Neural cell (in vitro differentiated cells): Measurements from ENCODE around the gene COPS6. TPM values are rescaled to one million over a fixed set of nuclear protein-coding genes. Genes with fewer than 3 reads are reported as not detected.

ENCODE experiments used
- H2AFZ ChIP-seq: fragments of 200-600, 300-800 bp; sonication (generic), shearing (Covaris generic); 2 replicates; pipeline ENCODE4 v1.6.0; 2014; ENCODE audit warnings: low read depth, mild to moderate bottlenecking, antibody characterized with exemption, low read length, moderate library complexity
- H3F3A ChIP-seq: fragments of 200-600 bp; shearing (Covaris generic); 2 replicates; pipeline ENCODE4 v1.6.1; 2016; ENCODE audit warnings: mild to moderate bottlenecking, moderate library complexity, mixed read lengths, antibody characterized with exemption, low read length; ENCODE audit not compliant: insufficient read depth, poor library complexity, severe bottlenecking
- H3K27ac ChIP-seq: fragments of 200-600, 300-800 bp; sonication (generic), shearing (Covaris generic); 2 replicates; pipeline ENCODE4 v1.5.1; 2014; ENCODE audit warnings: mild to moderate bottlenecking, low read length, moderate library complexity
- H3K27me3 ChIP-seq: fragments of 300-800, 200-600 bp; sonication (generic), shearing (Covaris generic); 2 replicates; pipeline ENCODE4 v1.6.0; 2014; ENCODE audit warnings: mild to moderate bottlenecking, low read depth, low read length, moderate library complexity; ENCODE audit not compliant: insufficient read depth
- H3K36me3 ChIP-seq: fragments of 300-800, 200-600 bp; sonication (generic), shearing (Covaris generic); 2 replicates; pipeline ENCODE4 v1.5.1; 2014; ENCODE audit warnings: mild to moderate bottlenecking, antibody characterized with exemption, low read length, moderate library complexity; ENCODE audit not compliant: insufficient read depth
- H3K4me2 ChIP-seq: fragments of 300-800, 200-600 bp; sonication (generic), shearing (Covaris generic); 2 replicates; pipeline ENCODE4 v1.6.0; 2014; ENCODE audit warnings: mild to moderate bottlenecking, low read length
- H3K4me3 ChIP-seq: fragments of 300-800, 200-600 bp; sonication (generic), shearing (Covaris generic); 2 replicates; pipeline ENCODE4 v1.5.1; 2014; ENCODE audit warnings: mild to moderate bottlenecking, low read length, moderate library complexity
- H3K79me2 ChIP-seq: fragments of 200-600 bp; shearing (Covaris generic); replicated peaks from 2 replicates; pipeline ENCODE4 v1.6.0; 2014; ENCODE audit warnings: mild to moderate bottlenecking, low read length, moderate library complexity; ENCODE audit not compliant: insufficient read depth
- H3K9ac ChIP-seq: fragments of 300-800, 200-600 bp; sonication (generic), shearing (Covaris generic); 2 replicates; pipeline ENCODE4 v1.6.1; 2016; ENCODE audit warnings: mild to moderate bottlenecking, low read length, mixed read lengths
- H3K9me2 ChIP-seq: fragments of 200-600 bp; shearing (Covaris generic); 2 replicates; pipeline ENCODE4 v1.6.1; 2016; ENCODE audit warnings: mild to moderate bottlenecking, low read length, mixed read lengths; ENCODE audit not compliant: insufficient read depth
- H3K9me3 ChIP-seq: fragments of 200-600, 300-800 bp; sonication (generic), shearing (Covaris generic); 2 replicates; pipeline ENCODE4 v1.6.1; 2016; ENCODE audit warnings: mild to moderate bottlenecking, mixed run types, low read length, moderate library complexity, mixed read lengths
- H4K20me1 ChIP-seq: fragments of 200-600 bp; shearing (Covaris generic); 2 replicates; pipeline ENCODE4 v1.6.1; 2016; ENCODE audit warnings: mild to moderate bottlenecking, mixed run types; ENCODE audit not compliant: insufficient read depth
- EP300 ChIP-seq: fragments of 450-650 bp; conservative IDR thresholded peaks from 2 replicates; pipeline ENCODE4 v1.6.1; 2014; ENCODE audit warnings: antibody characterized with exemption, mild to moderate bottlenecking, moderate library complexity; ENCODE audit not compliant: poor library complexity, severe bottlenecking
- EZH2 ChIP-seq: fragments of 200-600, 300-800 bp; shearing (Covaris generic), sonication (generic); IDR thresholded peaks from 2 replicates; pipeline ENCODE4 v1.6.1; 2014; ENCODE audit warnings: antibody characterized with exemption, low read length, borderline replicate concordance, mild to moderate bottlenecking; ENCODE audit not compliant: insufficient read depth, poor library complexity, severe bottlenecking
- MXI1 ChIP-seq: fragments of 450-650 bp; conservative IDR thresholded peaks from 2 replicates; pipeline ENCODE4 v1.6.1; 2014; ENCODE audit warnings: antibody characterized with exemption, mild to moderate bottlenecking; ENCODE audit not compliant: poor library complexity, severe bottlenecking
- POLR2AphosphoS5 ChIP-seq: IDR thresholded peaks from 2 replicates; pipeline ENCODE4 v1.6.1; 2012
- RAD21 ChIP-seq: fragments of 450-650 bp; conservative IDR thresholded peaks from 2 replicates; pipeline ENCODE4 v1.6.1; 2014; ENCODE audit warnings: antibody characterized with exemption, mild to moderate bottlenecking, moderate library complexity
- SMC3 ChIP-seq: fragments of 450-650 bp; conservative IDR thresholded peaks from 2 replicates; pipeline ENCODE4 v1.6.1; 2014; ENCODE audit warnings: antibody characterized with exemption, mild to moderate bottlenecking, moderate library complexity; ENCODE audit not compliant: poor library complexity
- TAF1 ChIP-seq: IDR thresholded peaks from 2 replicates; pipeline ENCODE4 v1.6.1; 2012; ENCODE audit warnings: low read depth
- polyA plus RNA-seq: library from polyadenylated mRNA; depleted of rRNA; stranded (reverse); fragments of >200 nt; gene quantifications from 2 replicates; pipeline ENCODE4 v1.2.3, GENCODE V29; 2014
- TF ChIP-seq, protein P1 (sequence below): fragments of 450-650 bp; IDR thresholded peaks from 2 replicates; pipeline ENCODE4 v1.5.1; 2014; ENCODE audit warnings: antibody characterized with exemption, mild to moderate bottlenecking, moderate library complexity; ENCODE audit not compliant: poor library complexity, severe bottlenecking
- TF ChIP-seq, protein P2 (sequence below): IDR thresholded peaks from 2 replicates; pipeline ENCODE4 v1.6.1; 2012; ENCODE audit warnings: borderline replicate concordance

Gene COPS6
- polyA plus RNA-seq, 1 donor from 2014 or later: 57.1 TPM

DNA sequence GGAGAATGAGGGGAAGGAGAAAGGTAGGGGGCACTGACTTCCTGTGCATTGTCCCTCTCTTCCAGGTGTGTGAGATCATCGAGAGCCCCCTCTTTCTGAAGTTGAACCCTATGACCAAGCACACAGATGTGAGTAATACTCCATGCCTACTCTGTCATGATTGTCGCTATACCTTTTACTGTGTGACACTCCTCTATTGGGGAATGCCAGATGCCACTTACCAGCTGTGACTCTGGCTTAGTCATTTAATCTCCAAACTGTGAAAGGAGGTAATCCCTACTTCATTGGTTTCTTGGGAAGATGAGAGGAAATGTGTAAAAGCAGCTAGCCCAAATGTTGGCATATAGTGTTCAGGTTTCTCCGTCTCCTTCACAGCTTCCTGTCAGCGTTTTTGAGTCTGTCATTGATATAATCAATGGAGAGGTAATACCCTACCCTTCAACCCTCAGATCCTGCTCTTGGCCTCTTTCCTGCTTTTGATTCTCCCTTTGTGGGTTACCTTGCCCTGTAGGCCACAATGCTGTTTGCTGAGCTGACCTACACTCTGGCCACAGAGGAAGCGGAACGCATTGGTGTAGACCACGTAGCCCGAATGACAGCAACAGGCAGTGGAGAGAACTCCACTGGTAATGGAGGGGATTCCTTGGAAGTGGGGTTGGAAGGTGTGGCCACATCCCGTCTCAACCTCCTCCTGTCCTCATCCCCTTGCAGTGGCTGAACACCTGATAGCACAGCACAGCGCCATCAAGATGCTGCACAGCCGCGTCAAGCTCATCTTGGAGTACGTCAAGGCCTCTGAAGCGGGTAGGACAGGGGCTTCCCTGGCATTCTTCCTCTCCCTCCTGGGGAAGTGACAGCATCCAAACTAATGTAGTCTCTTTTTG is 2.0 kb downstream of the COPS6 start:
- no peak overlapping the region for H2AFZ ChIP-seq
- no peaks in the 10 kb centered on the region for H3K9me2 ChIP-seq
- H3F3A ChIP-seq: no peaks in the 10 kb centered on the region
- no peak overlapping the region for H3K27ac ChIP-seq
- H3K4me2 ChIP-seq: no peak overlapping the region
- H3K27me3 ChIP-seq: no peaks in the 10 kb centered on the region
- H4K20me1 ChIP-seq: no peaks in the 10 kb centered on the region
- TF ChIP-seq TAF1: no peak
- no peak for TF ChIP-seq RAD21
- TF ChIP-seq SMC3: no peak
- no peak for TF ChIP-seq MXI1
- TF ChIP-seq EZH2: no peak
- no peak for TF ChIP-seq POLR2AphosphoS5
- no peak for TF ChIP-seq EP300
- TF ChIP-seq, protein P1, sequence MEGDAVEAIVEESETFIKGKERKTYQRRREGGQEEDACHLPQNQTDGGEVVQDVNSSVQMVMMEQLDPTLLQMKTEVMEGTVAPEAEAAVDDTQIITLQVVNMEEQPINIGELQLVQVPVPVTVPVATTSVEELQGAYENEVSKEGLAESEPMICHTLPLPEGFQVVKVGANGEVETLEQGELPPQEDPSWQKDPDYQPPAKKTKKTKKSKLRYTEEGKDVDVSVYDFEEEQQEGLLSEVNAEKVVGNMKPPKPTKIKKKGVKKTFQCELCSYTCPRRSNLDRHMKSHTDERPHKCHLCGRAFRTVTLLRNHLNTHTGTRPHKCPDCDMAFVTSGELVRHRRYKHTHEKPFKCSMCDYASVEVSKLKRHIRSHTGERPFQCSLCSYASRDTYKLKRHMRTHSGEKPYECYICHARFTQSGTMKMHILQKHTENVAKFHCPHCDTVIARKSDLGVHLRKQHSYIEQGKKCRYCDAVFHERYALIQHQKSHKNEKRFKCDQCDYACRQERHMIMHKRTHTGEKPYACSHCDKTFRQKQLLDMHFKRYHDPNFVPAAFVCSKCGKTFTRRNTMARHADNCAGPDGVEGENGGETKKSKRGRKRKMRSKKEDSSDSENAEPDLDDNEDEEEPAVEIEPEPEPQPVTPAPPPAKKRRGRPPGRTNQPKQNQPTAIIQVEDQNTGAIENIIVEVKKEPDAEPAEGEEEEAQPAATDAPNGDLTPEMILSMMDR: no peak
- TF ChIP-seq, protein P2, sequence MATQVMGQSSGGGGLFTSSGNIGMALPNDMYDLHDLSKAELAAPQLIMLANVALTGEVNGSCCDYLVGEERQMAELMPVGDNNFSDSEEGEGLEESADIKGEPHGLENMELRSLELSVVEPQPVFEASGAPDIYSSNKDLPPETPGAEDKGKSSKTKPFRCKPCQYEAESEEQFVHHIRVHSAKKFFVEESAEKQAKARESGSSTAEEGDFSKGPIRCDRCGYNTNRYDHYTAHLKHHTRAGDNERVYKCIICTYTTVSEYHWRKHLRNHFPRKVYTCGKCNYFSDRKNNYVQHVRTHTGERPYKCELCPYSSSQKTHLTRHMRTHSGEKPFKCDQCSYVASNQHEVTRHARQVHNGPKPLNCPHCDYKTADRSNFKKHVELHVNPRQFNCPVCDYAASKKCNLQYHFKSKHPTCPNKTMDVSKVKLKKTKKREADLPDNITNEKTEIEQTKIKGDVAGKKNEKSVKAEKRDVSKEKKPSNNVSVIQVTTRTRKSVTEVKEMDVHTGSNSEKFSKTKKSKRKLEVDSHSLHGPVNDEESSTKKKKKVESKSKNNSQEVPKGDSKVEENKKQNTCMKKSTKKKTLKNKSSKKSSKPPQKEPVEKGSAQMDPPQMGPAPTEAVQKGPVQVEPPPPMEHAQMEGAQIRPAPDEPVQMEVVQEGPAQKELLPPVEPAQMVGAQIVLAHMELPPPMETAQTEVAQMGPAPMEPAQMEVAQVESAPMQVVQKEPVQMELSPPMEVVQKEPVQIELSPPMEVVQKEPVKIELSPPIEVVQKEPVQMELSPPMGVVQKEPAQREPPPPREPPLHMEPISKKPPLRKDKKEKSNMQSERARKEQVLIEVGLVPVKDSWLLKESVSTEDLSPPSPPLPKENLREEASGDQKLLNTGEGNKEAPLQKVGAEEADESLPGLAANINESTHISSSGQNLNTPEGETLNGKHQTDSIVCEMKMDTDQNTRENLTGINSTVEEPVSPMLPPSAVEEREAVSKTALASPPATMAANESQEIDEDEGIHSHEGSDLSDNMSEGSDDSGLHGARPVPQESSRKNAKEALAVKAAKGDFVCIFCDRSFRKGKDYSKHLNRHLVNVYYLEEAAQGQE: no peak
- no peaks in the 10 kb centered on the region for H3K9me3 ChIP-seq
- H3K36me3 ChIP-seq: peaks cover 5% of the 10 kb centered on the region
- H3K79me2 ChIP-seq: peaks cover 4% of the 10 kb centered on the region
- no peak overlapping the region for H3K9ac ChIP-seq
- H3K4me3 ChIP-seq: no peak overlapping the region

DNA sequence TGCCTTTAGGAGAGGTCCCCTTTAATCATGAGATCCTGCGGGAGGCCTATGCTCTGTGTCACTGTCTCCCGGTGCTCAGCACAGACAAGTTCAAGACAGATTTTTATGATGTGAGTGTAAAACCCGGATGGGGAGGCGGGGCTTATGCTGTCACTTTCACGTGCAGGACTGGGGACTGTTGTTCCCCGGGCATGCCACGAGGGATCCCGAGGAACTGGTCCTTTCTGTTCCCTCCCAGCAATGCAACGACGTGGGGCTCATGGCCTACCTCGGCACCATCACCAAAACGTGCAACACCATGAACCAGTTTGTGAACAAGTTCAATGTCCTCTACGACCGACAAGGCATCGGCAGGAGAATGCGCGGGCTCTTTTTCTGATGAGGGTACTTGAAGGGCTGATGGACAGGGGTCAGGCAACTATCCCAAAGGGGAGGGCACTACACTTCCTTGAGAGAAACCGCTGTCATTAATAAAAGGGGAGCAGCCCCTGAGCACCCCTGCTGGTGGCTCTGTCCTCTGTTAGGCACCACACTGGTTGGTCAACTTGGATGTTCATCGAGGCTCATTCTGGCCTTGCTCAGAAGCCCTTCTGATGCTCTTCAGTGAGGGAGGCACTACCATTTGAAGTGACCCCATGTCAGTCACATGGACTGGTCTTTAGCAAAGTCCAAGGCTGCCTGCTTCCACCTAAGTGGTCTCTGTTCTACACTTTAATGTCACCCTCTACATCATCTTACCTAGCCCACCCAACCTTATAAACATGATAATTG is 2.8 kb downstream of the COPS6 start:
- Histone ChIP-seq H4K20me1 (no peaks in the 10 kb centered on the region), H3K9ac (no peak overlapping the region), H3K79me2 (peaks cover 4% of the 10 kb centered on the region), H3K9me2 (no peaks in the 10 kb centered on the region), H2AFZ (no peak overlapping the region), H3K9me3 (no peaks in the 10 kb centered on the region), H3K27ac (no peak overlapping the region), H3K4me3 (no peak overlapping the region), H3F3A (no peaks in the 10 kb centered on the region), H3K4me2 (no peak overlapping the region), H3K36me3 (peaks cover 6% of the 10 kb centered on the region), H3K27me3 (no peaks in the 10 kb centered on the region)
- peak; percentile 5 for TF ChIP-seq POLR2AphosphoS5
- TF ChIP-seq, protein P2: no peak
